Chondrocyte (in vitro differentiated cells): ENCODE results near the gene ZNF680. TPM values are rescaled to one million over a fixed set of nuclear protein-coding genes. Genes with fewer than 3 reads are reported as not detected.
A peak's percentile ranks its signal among the peaks of the same experiment; 100 is the strongest.

ENCODE experiments used
- DNase-seq: peaks from one replicate; pipeline ENCODE4 v3.0.0; 2021; ENCODE audit warnings: mixed read lengths, low spot score
- H3K27ac Mint-ChIP-seq: one replicate; pipeline ENCODE4 v1.8.0; 2021; ENCODE audit warnings: mild to moderate bottlenecking, moderate library complexity, mixed read lengths; ENCODE audit not compliant: unreplicated experiment
- H3K27me3 Mint-ChIP-seq: 2 replicates; pipeline ENCODE4 v1.8.0; 2021; ENCODE audit warnings: low read depth, mixed read lengths
- H3K36me3 Mint-ChIP-seq: 2 replicates; pipeline ENCODE4 v1.8.0; 2021; ENCODE audit warnings: low read depth, mixed read lengths
- H3K4me1 Mint-ChIP-seq: 2 replicates; pipeline ENCODE4 v1.8.0; 2021; ENCODE audit warnings: low read depth, mild to moderate bottlenecking, mixed read lengths
- H3K4me3 Mint-ChIP-seq: one replicate; pipeline ENCODE4 v1.8.0; 2021; ENCODE audit warnings: mild to moderate bottlenecking, moderate library complexity, mixed read lengths; ENCODE audit not compliant: unreplicated experiment
- H3K9me3 Mint-ChIP-seq: 2 replicates; pipeline ENCODE4 v1.8.0; 2021; ENCODE audit warnings: low read depth, mixed read lengths
- CTCF ChIP-seq: fragments of 200-600 bp; sonication (generic); IDR thresholded peaks from 2 replicates; pipeline ENCODE4 v1.5.0; 2021; ENCODE audit warnings: antibody characterized with exemption, mild to moderate bottlenecking, moderate library complexity
- total RNA-seq: library from RNA; stranded (reverse); gene quantifications from 3 replicates; pipeline ENCODE4 v1.2.1, GENCODE V29; 2021

The ZNF680 gene
- total RNA-seq, 1 donor from 2014 or later, result 3.9 TPM

- TF ChIP-seq CTCF, result no peak
- Mint-ChIP-seq H3K9me3 (peaks cover 3% of the 10 kb centered on the region), H3K4me1 (peaks cover 37% of the 10 kb centered on the region), H3K4me3 (peak overlapping the region; percentile 98), H3K27ac (peak overlapping the region; percentile 100), H3K36me3 (no peaks in the 10 kb centered on the region), H3K27me3 (no peaks in the 10 kb centered on the region)
- no peak for DNase-seq
Observed at GRCh38 chr7:64562256-64562625, 630 bp downstream of the ZNF680 start.

GRCh38 chr7:64559206-64559605, 3.7 kb downstream of the ZNF680 start:
- Mint-ChIP-seq H3K4me1 (peaks cover 56% of the 10 kb centered on the region), H3K9me3 (peaks cover 5% of the 10 kb centered on the region), H3K36me3 (no peaks in the 10 kb centered on the region), H3K27me3 (no peaks in the 10 kb centered on the region), H3K4me3 (no peak overlapping the region), H3K27ac (peak overlapping the region; percentile 80)
- no peak for TF ChIP-seq CTCF
- DNase-seq, result no peak

- no peaks in the 10 kb centered on the region for H3K27me3 Mint-ChIP-seq
- H3K4me3 Mint-ChIP-seq, result no peak overlapping the region
- peak overlapping the region; percentile 80 for H3K27ac Mint-ChIP-seq
- peaks cover 5% of the 10 kb centered on the region for H3K9me3 Mint-ChIP-seq
- peaks cover 56% of the 10 kb centered on the region for H3K4me1 Mint-ChIP-seq
- no peak for DNase-seq
- no peak for TF ChIP-seq CTCF
- H3K36me3 Mint-ChIP-seq, result no peaks in the 10 kb centered on the region
Observed at GRCh38 chr7:64558781-64559180, 4.1 kb downstream of the ZNF680 start.

GRCh38 chr7:64558323-64558705, 4.6 kb downstream of the ZNF680 start:
- H3K9me3 Mint-ChIP-seq, result peaks cover 5% of the 10 kb centered on the region
- DNase-seq, result no peak
- H3K36me3 Mint-ChIP-seq, result no peaks in the 10 kb centered on the region
- H3K4me1 Mint-ChIP-seq, result peaks cover 54% of the 10 kb centered on the region
- H3K27me3 Mint-ChIP-seq, result no peaks in the 10 kb centered on the region
- TF ChIP-seq CTCF, result no peak
- H3K27ac Mint-ChIP-seq, result peak overlapping the region; percentile 80
- no peak overlapping the region for H3K4me3 Mint-ChIP-seq

GRCh38 chr7:64557601-64558322, 5.1 kb downstream of the ZNF680 start:
- DNase-seq, result no peak
- peaks cover 48% of the 10 kb centered on the region for H3K4me1 Mint-ChIP-seq

More at GRCh38 chr7:64557601-64558322, 5.1 kb downstream of the ZNF680 start:
- Mint-ChIP-seq H3K36me3 (no peaks in the 10 kb centered on the region), H3K4me3 (no peak overlapping the region), H3K27me3 (no peaks in the 10 kb centered on the region), H3K27ac (no peak overlapping the region), H3K9me3 (peaks cover 5% of the 10 kb centered on the region)
- no peak for TF ChIP-seq CTCF
